COLO829 (cell line): ENCODE results near the gene LHFPL2.

Experiments
- DNase-seq: peaks from one replicate; pipeline ENCODE4 v3.0.0; 2012; ENCODE audit warnings: low spot score

The LHFPL2 gene

DNA sequence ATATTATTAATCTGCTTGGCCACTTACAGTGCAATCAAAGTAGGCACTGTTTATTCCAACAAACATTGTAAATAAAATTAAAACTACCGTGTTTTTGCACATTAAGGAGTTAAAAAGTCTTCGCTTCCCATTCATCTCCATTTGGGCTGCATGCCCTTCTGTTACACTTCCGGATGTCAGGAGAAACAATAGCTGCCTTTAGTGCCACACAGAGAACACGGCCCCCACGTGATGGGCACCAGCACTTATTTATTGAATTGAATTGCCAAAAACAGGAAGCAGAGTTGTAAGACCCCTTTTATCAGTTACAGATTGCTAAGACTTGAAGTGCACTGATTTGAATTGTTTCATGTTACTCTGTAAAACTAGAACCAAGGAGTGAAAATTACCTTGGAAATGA lies 80.4 kb downstream of the LHFPL2 start:
- DNase-seq = peak; percentile 48

GRCh38 chr5:78567617-78568016 lies 81.0 kb downstream of the LHFPL2 start:
- DNase-seq = no peak

- DNase-seq = peak; percentile 45
These were observed 81.7 kb downstream of the LHFPL2 start for GRCh38 chr5:78566747-78567425.

DNA sequence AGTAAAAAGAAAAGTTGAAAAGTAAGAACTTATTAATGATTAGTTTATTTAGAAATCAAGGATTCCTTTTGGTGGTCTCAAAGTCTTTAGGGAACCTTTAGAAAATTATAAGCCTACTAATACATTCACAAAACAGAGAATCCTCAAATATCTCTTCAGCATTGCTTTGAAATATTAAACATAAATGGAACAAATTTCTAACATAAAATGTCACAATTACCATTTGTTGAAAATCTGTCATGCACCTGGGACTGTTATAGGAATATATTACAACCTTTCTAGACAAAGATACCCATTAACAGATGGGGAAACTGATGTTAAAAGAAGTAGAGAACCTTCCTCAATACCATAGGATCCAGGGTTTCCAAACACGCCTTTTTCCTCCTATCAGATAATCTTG lies 83.2 kb downstream of the LHFPL2 start:
- no peak for DNase-seq

DNA sequence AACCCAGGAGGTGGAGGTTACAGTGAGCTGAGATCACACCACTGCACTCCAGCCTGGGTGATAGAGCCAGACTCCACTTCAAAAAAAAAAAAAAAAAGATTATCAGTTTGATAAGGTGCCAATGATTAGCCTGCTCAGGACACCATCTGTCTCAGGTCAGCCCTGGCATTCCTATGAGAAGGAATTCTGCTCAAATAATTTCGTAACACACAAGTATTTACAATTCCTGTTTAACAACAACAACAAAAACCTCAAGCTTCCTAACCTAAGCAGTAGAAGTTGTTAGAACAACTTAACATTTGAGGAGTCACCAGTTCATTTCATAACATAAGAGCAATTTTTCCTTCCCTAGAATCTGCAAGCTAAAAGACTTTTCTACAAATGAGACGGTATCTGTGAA lies 85.0 kb downstream of the LHFPL2 start:
- DNase-seq = no peak

DNA sequence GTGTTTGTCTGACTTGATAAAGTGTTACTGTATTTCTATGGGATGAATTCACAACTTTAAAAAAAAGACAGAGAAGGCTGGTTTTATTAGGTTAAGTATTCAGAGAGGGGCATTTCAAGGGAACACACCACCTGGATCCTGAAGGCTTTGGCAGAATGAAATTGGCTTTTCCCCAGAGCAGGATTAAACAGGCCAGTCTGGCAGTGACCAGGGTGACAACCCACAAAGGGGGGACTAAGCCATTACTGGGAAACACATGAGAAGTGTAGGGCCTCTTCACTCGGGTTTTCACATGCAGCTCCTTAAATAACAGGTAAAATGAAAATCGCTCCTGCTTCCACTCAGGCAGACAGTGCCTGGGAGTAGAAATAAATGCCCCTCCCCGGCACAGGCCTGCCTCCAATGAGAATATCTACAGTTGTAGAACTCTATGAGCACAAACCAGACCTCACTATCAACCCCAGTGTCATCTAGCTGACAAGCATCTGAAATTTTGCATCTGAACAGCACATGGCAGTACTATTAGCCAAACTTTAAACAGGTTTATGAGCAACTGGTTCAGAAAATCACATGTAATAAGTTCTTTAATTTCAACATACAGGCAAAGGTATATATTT lies 85.8 kb downstream of the LHFPL2 start:
- no peak for DNase-seq

DNA sequence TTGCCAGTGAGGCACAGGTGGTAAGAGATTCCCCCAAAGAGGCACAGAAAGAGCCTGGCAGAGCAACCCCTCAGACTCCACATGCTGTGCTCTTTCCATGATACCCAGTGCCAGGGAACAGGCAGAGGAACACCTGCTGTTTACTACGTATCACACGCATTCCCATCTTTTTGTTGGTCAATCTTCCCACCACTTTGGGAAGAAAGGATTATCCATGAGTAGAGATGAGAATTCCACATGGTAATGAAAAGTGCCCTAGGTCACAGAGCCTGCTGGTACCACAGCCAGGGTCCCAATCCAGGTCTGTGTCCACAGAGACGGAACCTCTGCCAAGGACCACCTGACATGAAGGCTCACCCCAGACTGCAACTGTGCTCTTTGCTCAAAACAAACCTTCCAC lies 86.6 kb downstream of the LHFPL2 start:
- DNase-seq = no peak

GRCh38 chr5:78561261-78561660 lies 87.3 kb downstream of the LHFPL2 start:
- DNase-seq = no peak

DNA sequence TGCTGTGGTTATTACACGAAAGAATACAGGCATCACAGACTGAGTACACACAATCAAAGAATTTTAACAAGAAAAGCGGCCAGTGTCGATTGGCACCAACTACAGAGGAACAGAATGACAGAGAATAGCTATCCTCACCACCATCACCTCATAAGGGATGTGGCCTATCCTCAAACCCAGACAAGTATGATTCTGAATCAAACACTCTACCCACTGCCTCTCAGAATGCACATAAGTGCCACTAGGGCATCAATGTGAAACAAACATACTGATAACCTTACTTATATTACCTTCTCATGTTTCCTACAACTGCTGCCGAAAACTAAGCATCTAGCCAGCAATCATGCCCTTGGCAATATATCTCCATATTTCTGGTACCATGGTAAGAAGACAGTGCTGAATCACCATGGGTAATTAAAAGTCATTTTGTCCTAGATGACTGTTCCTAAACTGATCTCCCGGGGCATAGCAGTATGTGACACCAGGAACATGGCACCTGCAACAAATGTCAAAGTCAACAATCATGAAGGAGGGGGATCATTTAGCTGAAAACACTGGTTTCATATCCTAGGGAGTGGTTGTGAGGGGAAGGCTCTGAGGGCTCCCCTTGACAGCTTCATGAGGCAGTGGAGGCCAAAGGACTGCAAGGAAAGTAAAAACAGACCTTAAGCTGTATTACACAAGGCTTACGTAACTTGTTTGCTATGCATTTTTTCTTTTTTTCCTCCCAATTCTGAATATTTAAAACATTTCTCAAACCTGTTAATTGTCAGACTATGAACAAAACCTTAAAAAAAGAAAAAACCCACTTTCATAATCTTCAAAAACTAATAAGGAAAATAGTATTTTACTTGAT lies 88.3 kb downstream of the LHFPL2 start:
- DNase-seq = no peak

GRCh38 chr5:78557601-78558000 lies 91.0 kb downstream of the LHFPL2 start:
- DNase-seq = no peak

DNA sequence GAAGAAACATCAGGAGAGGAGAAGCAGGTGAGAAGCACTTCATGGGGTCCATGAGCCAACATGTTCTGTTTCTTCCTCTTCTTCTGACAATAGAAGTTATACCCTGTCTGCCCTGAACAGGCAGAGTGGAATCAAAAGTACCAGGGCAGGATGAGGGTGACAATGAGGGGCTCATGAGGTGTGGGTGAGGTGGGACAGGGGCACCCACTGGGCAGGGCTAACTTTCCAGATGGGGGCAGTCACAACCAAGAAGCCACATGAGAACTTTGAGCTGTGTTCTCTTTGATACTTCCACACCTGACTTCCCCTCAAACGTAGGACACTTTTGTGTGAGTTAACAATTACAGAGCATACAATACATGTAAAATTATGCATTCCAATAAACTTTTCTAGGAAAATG lies 92.7 kb downstream of the LHFPL2 start:
- DNase-seq = no peak

GRCh38 chr5:78554670-78555069 lies 93.9 kb downstream of the LHFPL2 start:
- no peak for DNase-seq

GRCh38 chr5:78553580-78554353 lies 94.8 kb downstream of the LHFPL2 start:
- no peak for DNase-seq

- no peak for DNase-seq
These were observed 95.7 kb downstream of the LHFPL2 start for GRCh38 chr5:78552729-78553342.

DNA sequence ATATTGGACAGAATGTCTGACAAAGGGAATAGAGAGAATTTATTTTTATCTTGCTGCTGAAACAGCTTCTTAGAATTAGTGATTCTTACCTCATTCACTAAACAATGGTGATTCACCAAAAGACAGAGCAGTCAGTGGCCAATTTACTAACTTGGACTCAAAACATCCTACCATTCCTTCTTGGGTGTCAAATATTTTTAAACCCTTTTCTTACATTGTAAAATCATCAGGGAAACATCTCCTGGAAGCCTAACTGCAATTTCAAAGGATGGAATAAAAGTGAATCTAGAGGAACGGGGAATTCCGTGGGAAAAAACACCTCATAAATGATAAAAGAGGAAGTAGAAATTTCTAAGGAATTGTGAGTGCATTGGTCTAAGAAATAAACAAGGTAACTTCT lies 97.7 kb downstream of the LHFPL2 start:
- no peak for DNase-seq

- no peak for DNase-seq
These were observed 99.5 kb downstream of the LHFPL2 start for GRCh38 chr5:78549043-78549442.

- DNase-seq = peak; percentile 54
These were observed 100.6 kb downstream of the LHFPL2 start for GRCh38 chr5:78547731-78548615.

GRCh38 chr5:78547183-78547582 lies 101.4 kb downstream of the LHFPL2 start:
- DNase-seq = no peak

GRCh38 chr5:78546276-78546996 lies 102.1 kb downstream of the LHFPL2 start:
- DNase-seq = no peak

DNA sequence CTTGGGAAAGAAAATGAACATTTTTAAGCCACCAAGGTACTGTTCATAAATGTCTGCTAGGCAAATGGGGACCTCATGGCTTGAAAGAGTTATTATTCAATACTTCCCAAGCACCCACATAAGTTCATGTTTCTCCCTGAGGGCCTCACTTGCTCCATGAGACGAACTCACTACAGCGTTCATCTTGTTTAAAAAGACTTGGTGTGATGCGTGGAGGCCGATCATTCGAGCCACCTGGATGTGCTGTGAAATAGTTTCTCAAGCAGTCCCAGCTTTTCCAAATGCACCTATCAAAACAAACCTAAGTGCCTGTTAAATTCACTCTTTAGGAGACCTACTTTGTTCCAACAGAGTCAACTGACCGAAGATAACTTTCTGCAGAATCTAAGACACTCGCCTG lies 103.2 kb downstream of the LHFPL2 start:
- DNase-seq = no peak
